Endothelial cell (in vitro differentiated cells): ENCODE data around the gene PTPRT. TPM values are rescaled to one million over a fixed set of nuclear protein-coding genes. Genes with fewer than 3 reads are reported as not detected.

Source experiments
- DNase-seq: peaks from one replicate; pipeline ENCODE4 v3.0.0; 2021; ENCODE audit warnings: low spot score
- H3K27ac Mint-ChIP-seq: one replicate; pipeline ENCODE4 v1.8.0; 2021; ENCODE audit warnings: mixed read lengths, inconsistent platforms; ENCODE audit not compliant: unreplicated experiment
- H3K27me3 Mint-ChIP-seq: one replicate; pipeline ENCODE4 v1.8.0; 2021; ENCODE audit warnings: mild to moderate bottlenecking, moderate library complexity, mixed read lengths, inconsistent platforms; ENCODE audit not compliant: unreplicated experiment
- H3K36me3 Mint-ChIP-seq: one replicate; pipeline ENCODE4 v1.8.0; 2021; ENCODE audit warnings: mild to moderate bottlenecking, low read depth, mixed read lengths, inconsistent platforms; ENCODE audit not compliant: unreplicated experiment
- H3K4me1 Mint-ChIP-seq: one replicate; pipeline ENCODE4 v1.8.0; 2021; ENCODE audit warnings: mild to moderate bottlenecking, mixed read lengths, inconsistent platforms; ENCODE audit not compliant: unreplicated experiment
- H3K4me3 Mint-ChIP-seq: one replicate; pipeline ENCODE4 v1.8.0; 2021; ENCODE audit warnings: mild to moderate bottlenecking, mixed read lengths, inconsistent platforms; ENCODE audit not compliant: unreplicated experiment
- H3K9me3 Mint-ChIP-seq: one replicate; pipeline ENCODE4 v1.8.0; 2021; ENCODE audit warnings: mixed read lengths, inconsistent platforms; ENCODE audit not compliant: unreplicated experiment
- CTCF ChIP-seq: fragments of 200-600 bp; sonication (generic); IDR thresholded peaks from one replicate; pipeline ENCODE4 v1.5.0; 2021; ENCODE audit warnings: antibody characterized with exemption; ENCODE audit not compliant: unreplicated experiment
- total RNA-seq: library from RNA; stranded (reverse); fragmentation: NEBNext Ultra II Directional; extraction: Animal tissue kit (Norgen Biotek cat#: 25700); gene quantifications from one replicate; pipeline ENCODE4 v1.2.1, GENCODE V29; 2021; ENCODE audit not compliant: unreplicated experiment

The PTPRT gene
- total RNA-seq, 1 donor from 2014 or later, result 0.10 TPM

- DNase-seq, result no peak
- Mint-ChIP-seq H3K36me3 (no peaks in the 10 kb centered on the region), H3K27ac (no peak overlapping the region), H3K4me1 (no peaks in the 10 kb centered on the region), H3K4me3 (no peak overlapping the region), H3K27me3 (peaks cover 9% of the 10 kb centered on the region), H3K9me3 (peaks cover 30% of the 10 kb centered on the region)
- TF ChIP-seq CTCF, result no peak
These were observed 6.1 kb downstream of the PTPRT start for GRCh38 chr20:43183536-43184070.

GRCh38 chr20:43178080-43178479 lies 11.6 kb downstream of the PTPRT start:
- no peaks in the 10 kb centered on the region for H3K36me3 Mint-ChIP-seq
- no peak for DNase-seq
- no peak overlapping the region for H3K4me3 Mint-ChIP-seq
- no peak for TF ChIP-seq CTCF
- no peak overlapping the region for H3K27ac Mint-ChIP-seq
- peaks cover 6% of the 10 kb centered on the region for H3K27me3 Mint-ChIP-seq
- H3K4me1 Mint-ChIP-seq, result no peaks in the 10 kb centered on the region
- peaks cover 32% of the 10 kb centered on the region for H3K9me3 Mint-ChIP-seq

GRCh38 chr20:43176726-43177125 lies 13.0 kb downstream of the PTPRT start:
- no peak for TF ChIP-seq CTCF
- DNase-seq, result no peak
- H3K27ac Mint-ChIP-seq, result no peak overlapping the region
- H3K27me3 Mint-ChIP-seq, result peaks cover 3% of the 10 kb centered on the region
- H3K9me3 Mint-ChIP-seq, result peaks cover 26% of the 10 kb centered on the region
- no peaks in the 10 kb centered on the region for H3K4me1 Mint-ChIP-seq
- no peak overlapping the region for H3K4me3 Mint-ChIP-seq
- H3K36me3 Mint-ChIP-seq, result no peaks in the 10 kb centered on the region

GRCh38 chr20:43171930-43172329 lies 17.8 kb downstream of the PTPRT start:
- no peak for DNase-seq
- Mint-ChIP-seq H3K36me3 (peaks cover 4% of the 10 kb centered on the region), H3K27ac (no peak overlapping the region), H3K4me1 (no peaks in the 10 kb centered on the region), H3K27me3 (peaks cover 3% of the 10 kb centered on the region), H3K9me3 (peaks cover 19% of the 10 kb centered on the region), H3K4me3 (no peak overlapping the region)
- no peak for TF ChIP-seq CTCF

- H3K4me3 Mint-ChIP-seq, result no peak overlapping the region
- H3K36me3 Mint-ChIP-seq, result peaks cover 4% of the 10 kb centered on the region
- H3K27ac Mint-ChIP-seq, result no peak overlapping the region
- no peak for TF ChIP-seq CTCF
- H3K4me1 Mint-ChIP-seq, result no peaks in the 10 kb centered on the region
- peaks cover 22% of the 10 kb centered on the region for H3K9me3 Mint-ChIP-seq
- DNase-seq, result no peak
- peaks cover 3% of the 10 kb centered on the region for H3K27me3 Mint-ChIP-seq
These were observed 18.9 kb downstream of the PTPRT start for GRCh38 chr20:43170771-43171170.
